ENCODE results near the gene SPEM1. TPM values are rescaled to one million over a fixed set of nuclear protein-coding genes. Genes with fewer than 3 reads are reported as not detected.

SPEM1 gene
- total and polyA plus RNA-seq, 2 of the 13 experiments (the other 11 are each of a cell fraction or from before 2014, with no cell fraction given): not detected

DNA sequence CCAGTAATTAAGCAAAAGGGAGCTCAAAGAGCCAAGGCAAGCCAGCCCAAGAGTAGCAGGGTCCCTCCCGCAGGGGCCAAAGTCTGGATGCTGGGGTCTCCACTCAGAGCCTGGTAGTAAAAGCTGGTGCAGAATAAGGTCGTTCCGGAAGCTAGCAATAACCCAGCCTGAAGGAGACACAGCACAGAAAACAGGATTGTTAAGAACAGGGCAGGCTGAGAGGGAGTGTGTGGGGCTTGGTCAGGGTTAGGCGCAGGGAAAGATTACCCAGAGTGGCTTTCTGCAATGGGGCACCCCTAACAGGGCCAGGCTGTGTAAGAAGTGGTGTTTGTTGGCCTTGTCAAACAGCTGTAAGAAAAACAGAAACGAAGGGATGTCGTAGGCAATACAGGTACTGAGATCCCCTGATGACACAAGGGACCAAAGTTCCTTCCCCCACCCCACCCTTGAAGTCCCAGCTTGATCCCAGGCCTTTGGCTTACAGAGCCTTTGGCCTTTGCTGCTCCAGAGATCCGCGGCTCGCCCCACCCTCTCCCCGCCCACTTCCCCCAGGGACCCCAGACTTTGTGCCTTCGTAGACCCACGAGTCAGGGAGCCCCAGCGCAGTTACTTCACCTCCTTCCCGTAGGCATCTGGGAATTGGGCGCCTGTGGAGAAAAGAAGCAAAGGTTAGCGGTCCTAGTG is 16.9 kb upstream of the SPEM1 start (continued):
- TF ChIP-seq, protein P1, sequence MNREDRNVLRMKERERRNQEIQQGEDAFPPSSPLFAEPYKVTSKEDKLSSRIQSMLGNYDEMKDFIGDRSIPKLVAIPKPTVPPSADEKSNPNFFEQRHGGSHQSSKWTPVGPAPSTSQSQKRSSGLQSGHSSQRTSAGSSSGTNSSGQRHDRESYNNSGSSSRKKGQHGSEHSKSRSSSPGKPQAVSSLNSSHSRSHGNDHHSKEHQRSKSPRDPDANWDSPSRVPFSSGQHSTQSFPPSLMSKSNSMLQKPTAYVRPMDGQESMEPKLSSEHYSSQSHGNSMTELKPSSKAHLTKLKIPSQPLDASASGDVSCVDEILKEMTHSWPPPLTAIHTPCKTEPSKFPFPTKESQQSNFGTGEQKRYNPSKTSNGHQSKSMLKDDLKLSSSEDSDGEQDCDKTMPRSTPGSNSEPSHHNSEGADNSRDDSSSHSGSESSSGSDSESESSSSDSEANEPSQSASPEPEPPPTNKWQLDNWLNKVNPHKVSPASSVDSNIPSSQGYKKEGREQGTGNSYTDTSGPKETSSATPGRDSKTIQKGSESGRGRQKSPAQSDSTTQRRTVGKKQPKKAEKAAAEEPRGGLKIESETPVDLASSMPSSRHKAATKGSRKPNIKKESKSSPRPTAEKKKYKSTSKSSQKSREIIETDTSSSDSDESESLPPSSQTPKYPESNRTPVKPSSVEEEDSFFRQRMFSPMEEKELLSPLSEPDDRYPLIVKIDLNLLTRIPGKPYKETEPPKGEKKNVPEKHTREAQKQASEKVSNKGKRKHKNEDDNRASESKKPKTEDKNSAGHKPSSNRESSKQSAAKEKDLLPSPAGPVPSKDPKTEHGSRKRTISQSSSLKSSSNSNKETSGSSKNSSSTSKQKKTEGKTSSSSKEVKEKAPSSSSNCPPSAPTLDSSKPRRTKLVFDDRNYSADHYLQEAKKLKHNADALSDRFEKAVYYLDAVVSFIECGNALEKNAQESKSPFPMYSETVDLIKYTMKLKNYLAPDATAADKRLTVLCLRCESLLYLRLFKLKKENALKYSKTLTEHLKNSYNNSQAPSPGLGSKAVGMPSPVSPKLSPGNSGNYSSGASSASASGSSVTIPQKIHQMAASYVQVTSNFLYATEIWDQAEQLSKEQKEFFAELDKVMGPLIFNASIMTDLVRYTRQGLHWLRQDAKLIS (CRISPR knock-in tag; IDR thresholded peaks at IDR 0.05): no peak
- TF ChIP-seq ZNF570 (CRISPR knock-in tag; IDR thresholded peaks at IDR 0.05; ENCODE audit: borderline replicate concordance) (no peak), ZBTB42 (CRISPR knock-in tag; IDR thresholded peaks at IDR 0.05) (0 out of 2 replicates have a peak, but pooled peaks have one; percentile 16), ZC3H4 (CRISPR knock-in tag; IDR thresholded peaks at IDR 0.05; ENCODE audit: borderline replicate concordance) (no peak; the same call in 1 of the 2 replicates), SALL1 (CRISPR knock-in tag; IDR thresholded peaks at IDR 0.05) (peak; percentile 68), NFE2 (CRISPR knock-in tag; IDR thresholded peaks at IDR 0.05) (no peak), ZNF256 (CRISPR knock-in tag; conservative IDR thresholded peaks at IDR 0.05) (no peak), ZNF224 (CRISPR knock-in tag; IDR thresholded peaks at IDR 0.05) (no peak), ZNF530 (CRISPR knock-in tag; IDR thresholded peaks at IDR 0.05; ENCODE audit: low read depth) (no peak), RELA (CRISPR knock-in tag; IDR thresholded peaks at IDR 0.05) (no peak), ZEB1 (IDR thresholded peaks at IDR 0.05; ENCODE audit: insufficient replicate concordance, low read depth) (no peak)
- TF ChIP-seq, protein P2, sequence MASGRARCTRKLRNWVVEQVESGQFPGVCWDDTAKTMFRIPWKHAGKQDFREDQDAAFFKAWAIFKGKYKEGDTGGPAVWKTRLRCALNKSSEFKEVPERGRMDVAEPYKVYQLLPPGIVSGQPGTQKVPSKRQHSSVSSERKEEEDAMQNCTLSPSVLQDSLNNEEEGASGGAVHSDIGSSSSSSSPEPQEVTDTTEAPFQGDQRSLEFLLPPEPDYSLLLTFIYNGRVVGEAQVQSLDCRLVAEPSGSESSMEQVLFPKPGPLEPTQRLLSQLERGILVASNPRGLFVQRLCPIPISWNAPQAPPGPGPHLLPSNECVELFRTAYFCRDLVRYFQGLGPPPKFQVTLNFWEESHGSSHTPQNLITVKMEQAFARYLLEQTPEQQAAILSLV (CRISPR knock-in tag; IDR thresholded peaks at IDR 0.05; ENCODE audit: borderline replicate concordance): no peak
- TF ChIP-seq, protein P3, sequence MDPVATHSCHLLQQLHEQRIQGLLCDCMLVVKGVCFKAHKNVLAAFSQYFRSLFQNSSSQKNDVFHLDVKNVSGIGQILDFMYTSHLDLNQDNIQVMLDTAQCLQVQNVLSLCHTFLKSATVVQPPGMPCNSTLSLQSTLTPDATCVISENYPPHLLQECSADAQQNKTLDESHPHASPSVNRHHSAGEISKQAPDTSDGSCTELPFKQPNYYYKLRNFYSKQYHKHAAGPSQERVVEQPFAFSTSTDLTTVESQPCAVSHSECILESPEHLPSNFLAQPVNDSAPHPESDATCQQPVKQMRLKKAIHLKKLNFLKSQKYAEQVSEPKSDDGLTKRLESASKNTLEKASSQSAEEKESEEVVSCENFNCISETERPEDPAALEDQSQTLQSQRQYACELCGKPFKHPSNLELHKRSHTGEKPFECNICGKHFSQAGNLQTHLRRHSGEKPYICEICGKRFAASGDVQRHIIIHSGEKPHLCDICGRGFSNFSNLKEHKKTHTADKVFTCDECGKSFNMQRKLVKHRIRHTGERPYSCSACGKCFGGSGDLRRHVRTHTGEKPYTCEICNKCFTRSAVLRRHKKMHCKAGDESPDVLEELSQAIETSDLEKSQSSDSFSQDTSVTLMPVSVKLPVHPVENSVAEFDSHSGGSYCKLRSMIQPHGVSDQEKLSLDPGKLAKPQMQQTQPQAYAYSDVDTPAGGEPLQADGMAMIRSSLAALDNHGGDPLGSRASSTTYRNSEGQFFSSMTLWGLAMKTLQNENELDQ (CRISPR knock-in tag; IDR thresholded peaks at IDR 0.05; ENCODE audit: borderline replicate concordance): no peak
- TF ChIP-seq, protein P4, sequence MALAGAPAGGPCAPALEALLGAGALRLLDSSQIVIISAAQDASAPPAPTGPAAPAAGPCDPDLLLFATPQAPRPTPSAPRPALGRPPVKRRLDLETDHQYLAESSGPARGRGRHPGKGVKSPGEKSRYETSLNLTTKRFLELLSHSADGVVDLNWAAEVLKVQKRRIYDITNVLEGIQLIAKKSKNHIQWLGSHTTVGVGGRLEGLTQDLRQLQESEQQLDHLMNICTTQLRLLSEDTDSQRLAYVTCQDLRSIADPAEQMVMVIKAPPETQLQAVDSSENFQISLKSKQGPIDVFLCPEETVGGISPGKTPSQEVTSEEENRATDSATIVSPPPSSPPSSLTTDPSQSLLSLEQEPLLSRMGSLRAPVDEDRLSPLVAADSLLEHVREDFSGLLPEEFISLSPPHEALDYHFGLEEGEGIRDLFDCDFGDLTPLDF (CRISPR knock-in tag; IDR thresholded peaks at IDR 0.05): no peak
- TF ChIP-seq, protein P5, sequence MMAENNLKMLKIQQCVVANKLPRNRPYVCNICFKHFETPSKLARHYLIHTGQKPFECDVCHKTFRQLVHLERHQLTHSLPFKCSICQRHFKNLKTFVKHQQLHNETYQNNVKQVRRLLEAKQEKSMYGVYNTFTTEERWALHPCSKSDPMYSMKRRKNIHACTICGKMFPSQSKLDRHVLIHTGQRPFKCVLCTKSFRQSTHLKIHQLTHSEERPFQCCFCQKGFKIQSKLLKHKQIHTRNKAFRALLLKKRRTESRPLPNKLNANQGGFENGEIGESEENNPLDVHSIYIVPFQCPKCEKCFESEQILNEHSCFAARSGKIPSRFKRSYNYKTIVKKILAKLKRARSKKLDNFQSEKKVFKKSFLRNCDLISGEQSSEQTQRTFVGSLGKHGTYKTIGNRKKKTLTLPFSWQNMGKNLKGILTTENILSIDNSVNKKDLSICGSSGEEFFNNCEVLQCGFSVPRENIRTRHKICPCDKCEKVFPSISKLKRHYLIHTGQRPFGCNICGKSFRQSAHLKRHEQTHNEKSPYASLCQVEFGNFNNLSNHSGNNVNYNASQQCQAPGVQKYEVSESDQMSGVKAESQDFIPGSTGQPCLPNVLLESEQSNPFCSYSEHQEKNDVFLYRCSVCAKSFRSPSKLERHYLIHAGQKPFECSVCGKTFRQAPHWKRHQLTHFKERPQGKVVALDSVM (CRISPR knock-in tag; IDR thresholded peaks at IDR 0.05): no peak
- TF ChIP-seq, protein P6, sequence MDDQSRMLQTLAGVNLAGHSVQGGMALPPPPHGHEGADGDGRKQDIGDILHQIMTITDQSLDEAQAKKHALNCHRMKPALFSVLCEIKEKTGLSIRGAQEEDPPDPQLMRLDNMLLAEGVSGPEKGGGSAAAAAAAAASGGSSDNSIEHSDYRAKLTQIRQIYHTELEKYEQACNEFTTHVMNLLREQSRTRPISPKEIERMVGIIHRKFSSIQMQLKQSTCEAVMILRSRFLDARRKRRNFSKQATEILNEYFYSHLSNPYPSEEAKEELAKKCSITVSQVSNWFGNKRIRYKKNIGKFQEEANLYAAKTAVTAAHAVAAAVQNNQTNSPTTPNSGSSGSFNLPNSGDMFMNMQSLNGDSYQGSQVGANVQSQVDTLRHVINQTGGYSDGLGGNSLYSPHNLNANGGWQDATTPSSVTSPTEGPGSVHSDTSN (CRISPR knock-in tag; IDR thresholded peaks at IDR 0.05; ENCODE audit: borderline replicate concordance): no peak
